ENCODE data around the gene PCDHA2. TPM values are rescaled to one million over a fixed set of nuclear protein-coding genes. Genes with fewer than 3 reads are reported as not detected.

The PCDHA2 gene
- total and polyA plus RNA-seq, 2 of the 8 experiments (the other 6 are each of a cell fraction or from before 2014, with no cell fraction given) = 0.86 to 1.9 TPM

DNA sequence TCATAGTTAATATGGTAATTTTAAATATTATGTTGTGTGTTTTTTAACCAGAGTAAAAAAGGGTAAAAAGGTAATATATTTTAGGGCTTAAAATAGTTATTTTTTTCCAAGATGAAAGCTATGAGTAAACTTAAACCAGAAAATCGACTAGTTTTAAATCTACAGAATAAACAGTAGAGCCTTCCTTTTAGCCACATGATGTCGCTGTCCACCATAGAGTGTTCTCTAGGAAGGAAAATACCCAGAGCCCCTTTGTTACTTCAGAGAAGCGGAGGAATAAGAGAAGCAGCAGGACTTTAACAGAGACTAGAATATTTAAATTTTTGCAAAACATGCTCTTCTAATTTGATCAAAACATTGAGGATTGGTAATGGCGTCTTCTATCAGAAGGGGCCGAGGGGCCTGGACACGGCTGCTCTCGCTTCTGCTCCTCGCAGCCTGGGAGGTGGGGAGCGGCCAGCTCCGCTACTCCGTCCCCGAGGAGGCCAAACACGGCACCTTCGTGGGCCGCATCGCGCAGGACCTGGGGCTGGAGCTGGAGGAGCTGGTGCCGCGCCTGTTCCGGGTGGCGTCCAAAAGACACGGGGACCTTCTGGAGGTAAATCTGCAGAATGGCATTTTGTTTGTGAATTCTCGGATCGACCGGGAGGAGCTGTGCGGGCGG, at the start of gene PCDHA2 (continued):
- TF ChIP-seq NANOG (IDR thresholded peaks at IDR 0.05; ENCODE audit: insufficient read depth, low read depth, low read length, poor library complexity, severe bottlenecking) (no peak), ASH2L (IDR thresholded peaks at IDR 0.05; ENCODE audit: low read length) (peak; percentile 30)
